GM12864 (cell line): ENCODE results near the gene VSNL1.

Source experiments
- DNase-seq: peaks from one replicate; pipeline ENCODE4 v3.0.0-alpha.2; 2011; ENCODE audit warnings: low read depth
- H3K4me3 ChIP-seq: 2 replicates; pipeline ENCODE4 v1.5.1; 2011; ENCODE audit warnings: mild to moderate bottlenecking, low read depth, low read length, control low read depth
- TF ChIP-seq, protein P1 (sequence below): IDR thresholded peaks from 2 replicates; pipeline ENCODE4 v1.5.1; 2011; ENCODE audit warnings: low read depth, mild to moderate bottlenecking, moderate library complexity, low read length, control low read depth, inconsistent platforms; ENCODE audit errors: missing control alignments

VSNL1 gene

DNA sequence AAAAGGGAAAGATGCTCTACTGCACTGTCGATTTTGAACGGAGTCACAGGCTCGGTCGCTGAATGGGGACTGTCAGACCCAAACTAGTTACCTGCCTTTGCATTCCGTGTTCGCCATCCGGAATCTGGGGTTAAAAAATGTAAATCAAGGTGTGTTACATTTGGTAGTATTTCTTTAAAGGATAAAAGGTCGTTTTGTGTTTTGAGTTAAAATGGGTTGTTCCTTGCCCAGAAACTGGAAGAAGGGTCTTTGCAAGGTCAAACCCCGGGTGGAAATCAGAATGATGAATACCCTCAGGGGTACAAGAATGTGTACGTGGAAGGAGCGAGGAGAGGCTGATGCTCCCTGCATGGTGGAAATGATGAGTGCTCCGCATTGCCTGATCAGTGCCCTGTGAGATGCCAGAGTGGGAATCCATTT lies 1.0 kb downstream of the VSNL1 start:
- TF ChIP-seq, protein P1, sequence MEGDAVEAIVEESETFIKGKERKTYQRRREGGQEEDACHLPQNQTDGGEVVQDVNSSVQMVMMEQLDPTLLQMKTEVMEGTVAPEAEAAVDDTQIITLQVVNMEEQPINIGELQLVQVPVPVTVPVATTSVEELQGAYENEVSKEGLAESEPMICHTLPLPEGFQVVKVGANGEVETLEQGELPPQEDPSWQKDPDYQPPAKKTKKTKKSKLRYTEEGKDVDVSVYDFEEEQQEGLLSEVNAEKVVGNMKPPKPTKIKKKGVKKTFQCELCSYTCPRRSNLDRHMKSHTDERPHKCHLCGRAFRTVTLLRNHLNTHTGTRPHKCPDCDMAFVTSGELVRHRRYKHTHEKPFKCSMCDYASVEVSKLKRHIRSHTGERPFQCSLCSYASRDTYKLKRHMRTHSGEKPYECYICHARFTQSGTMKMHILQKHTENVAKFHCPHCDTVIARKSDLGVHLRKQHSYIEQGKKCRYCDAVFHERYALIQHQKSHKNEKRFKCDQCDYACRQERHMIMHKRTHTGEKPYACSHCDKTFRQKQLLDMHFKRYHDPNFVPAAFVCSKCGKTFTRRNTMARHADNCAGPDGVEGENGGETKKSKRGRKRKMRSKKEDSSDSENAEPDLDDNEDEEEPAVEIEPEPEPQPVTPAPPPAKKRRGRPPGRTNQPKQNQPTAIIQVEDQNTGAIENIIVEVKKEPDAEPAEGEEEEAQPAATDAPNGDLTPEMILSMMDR = no peak
- no peak for DNase-seq
- H3K4me3 ChIP-seq = no peak overlapping the region

DNA sequence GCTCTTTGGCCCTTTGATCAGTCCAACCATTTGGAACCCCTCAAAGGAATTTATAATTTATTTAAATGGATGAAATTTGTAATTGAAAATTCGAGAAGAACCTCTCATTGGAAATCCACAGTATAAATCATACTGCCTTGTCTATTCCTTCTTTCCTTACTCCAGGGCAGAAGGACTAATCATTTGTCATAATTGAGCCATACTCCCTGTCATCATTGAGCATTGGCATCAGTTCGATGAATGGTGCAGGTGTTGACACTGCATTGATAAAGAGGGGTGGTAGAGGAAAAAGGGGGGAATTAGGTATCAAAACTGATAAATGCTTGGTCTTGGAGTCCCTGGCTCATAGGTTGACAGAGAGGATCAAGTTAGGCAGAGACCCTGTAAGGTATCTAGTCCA lies 2.0 kb downstream of the VSNL1 start:
- DNase-seq = no peak
- no peak overlapping the region for H3K4me3 ChIP-seq
- TF ChIP-seq, protein P1 = no peak

DNA sequence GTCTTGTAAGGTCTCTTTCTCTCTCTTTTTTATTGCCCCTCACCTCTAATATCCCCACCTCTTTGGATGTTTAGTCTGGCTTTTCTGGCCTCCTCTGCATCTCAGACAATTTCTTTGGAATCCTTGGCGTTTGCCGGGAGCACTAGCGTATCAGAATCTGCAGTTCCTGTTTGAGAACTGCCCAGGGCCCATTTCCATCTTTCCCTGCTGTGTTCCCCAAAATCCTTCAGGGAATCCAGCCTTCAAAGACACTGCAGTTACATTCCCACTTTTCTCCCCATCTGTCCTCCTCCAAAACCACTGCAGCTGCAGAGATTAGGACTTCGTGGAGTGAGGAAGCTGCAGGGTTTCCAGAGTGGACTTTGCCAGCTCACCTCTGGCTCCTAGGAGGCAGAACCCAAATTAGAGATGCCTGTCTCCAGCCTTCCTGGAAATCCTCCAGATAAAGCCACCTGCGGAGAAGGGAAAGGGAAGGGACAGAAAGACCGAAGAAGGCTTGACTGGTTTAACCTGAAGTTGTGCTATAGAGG lies 2.7 kb downstream of the VSNL1 start:
- no peak for DNase-seq
- no peak overlapping the region for H3K4me3 ChIP-seq
- TF ChIP-seq, protein P1 = no peak

DNA sequence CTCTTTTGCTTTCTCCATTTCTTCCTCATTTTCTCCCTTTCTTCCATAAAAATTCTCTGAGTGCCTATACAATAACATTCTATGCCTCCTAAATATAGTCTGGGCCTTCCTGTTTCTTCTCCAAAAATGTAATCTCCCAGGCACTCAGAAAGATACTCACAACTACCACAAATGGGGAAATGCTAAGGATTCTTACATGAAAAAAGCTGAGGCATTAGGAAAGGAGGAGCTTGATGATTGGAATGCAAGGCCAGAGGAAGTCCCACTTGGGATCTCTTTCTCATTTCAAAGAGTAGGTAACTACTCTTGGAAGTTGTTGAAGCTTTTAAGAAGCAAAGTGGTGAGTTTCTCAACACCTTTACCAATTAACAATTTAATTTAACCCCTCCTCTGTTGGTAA lies 3.4 kb downstream of the VSNL1 start:
- no peak overlapping the region for H3K4me3 ChIP-seq
- TF ChIP-seq, protein P1 = no peak
- DNase-seq = no peak

DNA sequence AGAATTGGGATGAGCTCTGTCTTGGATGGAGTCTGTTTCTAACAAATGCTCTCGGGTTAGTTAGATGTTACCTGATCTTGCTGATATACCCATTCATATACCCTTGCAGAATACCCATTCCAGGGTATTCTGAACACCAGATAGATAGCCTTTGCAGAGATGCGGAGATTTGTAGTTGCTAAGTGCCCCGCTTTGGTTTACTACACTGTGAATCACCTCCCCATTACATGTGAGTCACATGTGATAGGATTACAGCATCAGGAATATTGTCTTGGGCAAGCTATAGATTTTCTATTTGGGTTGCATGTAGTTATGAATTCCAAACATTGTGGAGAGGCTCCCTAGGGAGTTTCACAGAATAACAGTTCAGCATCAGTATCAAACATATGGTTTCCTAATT lies 3.8 kb downstream of the VSNL1 start:
- no peak overlapping the region for H3K4me3 ChIP-seq
- DNase-seq = no peak
- TF ChIP-seq, protein P1 = no peak

DNA sequence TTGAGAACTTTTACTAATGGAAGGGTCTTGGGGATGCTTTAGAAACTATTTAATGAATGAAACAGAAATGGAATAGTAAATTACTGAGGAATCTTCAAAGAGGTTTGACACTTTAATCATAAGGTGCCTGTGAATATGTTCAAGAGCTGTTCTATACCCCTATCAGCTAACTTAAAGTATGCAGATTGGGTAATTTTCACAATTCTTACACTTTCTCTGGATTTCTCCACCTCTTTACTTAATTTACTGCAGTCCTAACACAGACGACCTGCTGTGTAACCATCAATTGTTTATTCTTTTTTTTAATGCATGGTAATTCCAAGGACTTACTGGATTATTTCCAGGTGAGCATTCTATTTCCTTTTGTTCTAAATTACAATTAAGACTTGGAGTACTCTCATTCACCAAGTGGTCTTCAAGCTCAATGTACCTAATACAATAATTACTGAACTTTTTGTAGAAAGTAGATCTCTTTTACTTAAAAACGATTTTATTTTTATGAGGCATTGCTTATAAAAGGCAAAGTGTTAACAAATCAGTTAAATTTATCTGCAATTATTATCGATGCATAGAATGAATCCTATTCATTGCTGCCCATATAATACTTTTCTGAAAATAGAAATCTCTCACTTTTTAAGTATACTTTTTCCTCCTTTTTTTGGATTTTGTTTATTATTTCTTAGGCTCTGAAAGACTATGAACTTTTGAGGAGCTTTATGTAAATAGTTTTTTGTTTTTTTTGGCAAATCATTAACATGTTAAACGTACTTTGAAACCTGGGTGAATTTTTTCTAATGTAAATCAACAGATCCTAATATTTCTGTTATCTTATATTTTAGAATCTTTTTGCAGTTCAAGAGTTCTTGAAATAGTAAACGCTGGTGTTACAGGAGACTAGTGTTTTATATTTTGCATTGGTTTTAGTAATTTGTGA lies 5.5 kb downstream of the VSNL1 start:
- DNase-seq = no peak
- H3K4me3 ChIP-seq = no peak overlapping the region
- TF ChIP-seq, protein P1 = no peak
